Nephron (organoid): ENCODE results near the gene CHST4.

Experiments
- H3K27ac Mint-ChIP-seq, 3 experiments: 2 replicates each; pipeline ENCODE4 v1.8.0; 2020; ENCODE audit warnings: mixed read lengths in 3 of 3, mild to moderate bottlenecking in 2 of 3, moderate library complexity in 1 of 3
- H3K27me3 Mint-ChIP-seq: 2 replicates; pipeline ENCODE4 v1.8.0; 2021; ENCODE audit warnings: low read depth, mild to moderate bottlenecking, moderate library complexity, mixed read lengths
- H3K36me3 Mint-ChIP-seq: 2 replicates; pipeline ENCODE4 v1.8.0; 2020; ENCODE audit warnings: low read depth, mixed read lengths
- H3K4me1 Mint-ChIP-seq: 2 replicates; pipeline ENCODE4 v1.8.0; 2020; ENCODE audit warnings: mixed read lengths
- H3K4me3 Mint-ChIP-seq, 3 experiments: 2 replicates each; pipeline ENCODE4 v1.8.0; 2020; ENCODE audit warnings: mild to moderate bottlenecking in 3 of 3, mixed read lengths in 3 of 3, moderate library complexity in 2 of 3
- H3K9me3 Mint-ChIP-seq: 2 replicates; pipeline ENCODE4 v1.8.0; 2020; ENCODE audit warnings: mixed read lengths
- TF ChIP-seq, protein P1 (sequence below), 3 experiments: fragments of 200-600 bp; sonication (generic); IDR thresholded peaks; one replicate each; pipeline ENCODE4 v1.5.0; 2021; ENCODE audit warnings: antibody characterized with exemption in 3 of 3; ENCODE audit not compliant: unreplicated experiment in 3 of 3

Gene CHST4

DNA sequence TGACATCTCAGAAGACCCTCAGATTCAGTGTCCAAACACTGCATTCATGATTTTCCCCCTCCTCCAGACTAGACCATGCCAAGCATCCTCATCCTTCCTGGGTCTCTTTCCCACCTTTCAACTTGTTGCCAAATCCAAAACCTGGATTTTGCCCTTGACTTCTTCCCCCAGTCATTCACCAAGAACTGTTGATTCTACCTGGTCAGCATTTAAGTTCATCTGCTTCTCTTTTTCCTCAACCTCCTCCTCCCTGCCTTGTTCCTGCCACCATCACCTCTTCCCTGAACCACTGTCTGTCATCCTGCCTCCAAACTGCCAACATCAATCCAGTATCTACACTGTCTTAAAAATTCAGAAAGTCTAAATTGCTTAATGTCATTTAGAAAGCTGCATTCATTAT lies 20.9 kb downstream of the CHST4 start:
- Mint-ChIP-seq H3K4me1 (no peaks in the 10 kb centered on the region), H3K9me3 (no peaks in the 10 kb centered on the region), H3K4me3 (no peak overlapping the region), H3K36me3 (no peaks in the 10 kb centered on the region), H3K27me3 (peaks cover 3% of the 10 kb centered on the region), H3K27ac (no peak overlapping the region)
- TF ChIP-seq, protein P1, sequence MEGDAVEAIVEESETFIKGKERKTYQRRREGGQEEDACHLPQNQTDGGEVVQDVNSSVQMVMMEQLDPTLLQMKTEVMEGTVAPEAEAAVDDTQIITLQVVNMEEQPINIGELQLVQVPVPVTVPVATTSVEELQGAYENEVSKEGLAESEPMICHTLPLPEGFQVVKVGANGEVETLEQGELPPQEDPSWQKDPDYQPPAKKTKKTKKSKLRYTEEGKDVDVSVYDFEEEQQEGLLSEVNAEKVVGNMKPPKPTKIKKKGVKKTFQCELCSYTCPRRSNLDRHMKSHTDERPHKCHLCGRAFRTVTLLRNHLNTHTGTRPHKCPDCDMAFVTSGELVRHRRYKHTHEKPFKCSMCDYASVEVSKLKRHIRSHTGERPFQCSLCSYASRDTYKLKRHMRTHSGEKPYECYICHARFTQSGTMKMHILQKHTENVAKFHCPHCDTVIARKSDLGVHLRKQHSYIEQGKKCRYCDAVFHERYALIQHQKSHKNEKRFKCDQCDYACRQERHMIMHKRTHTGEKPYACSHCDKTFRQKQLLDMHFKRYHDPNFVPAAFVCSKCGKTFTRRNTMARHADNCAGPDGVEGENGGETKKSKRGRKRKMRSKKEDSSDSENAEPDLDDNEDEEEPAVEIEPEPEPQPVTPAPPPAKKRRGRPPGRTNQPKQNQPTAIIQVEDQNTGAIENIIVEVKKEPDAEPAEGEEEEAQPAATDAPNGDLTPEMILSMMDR (IDR thresholded peaks at IDR 0.05; ENCODE audit: unreplicated experiment in 3 of 3): no peak

DNA sequence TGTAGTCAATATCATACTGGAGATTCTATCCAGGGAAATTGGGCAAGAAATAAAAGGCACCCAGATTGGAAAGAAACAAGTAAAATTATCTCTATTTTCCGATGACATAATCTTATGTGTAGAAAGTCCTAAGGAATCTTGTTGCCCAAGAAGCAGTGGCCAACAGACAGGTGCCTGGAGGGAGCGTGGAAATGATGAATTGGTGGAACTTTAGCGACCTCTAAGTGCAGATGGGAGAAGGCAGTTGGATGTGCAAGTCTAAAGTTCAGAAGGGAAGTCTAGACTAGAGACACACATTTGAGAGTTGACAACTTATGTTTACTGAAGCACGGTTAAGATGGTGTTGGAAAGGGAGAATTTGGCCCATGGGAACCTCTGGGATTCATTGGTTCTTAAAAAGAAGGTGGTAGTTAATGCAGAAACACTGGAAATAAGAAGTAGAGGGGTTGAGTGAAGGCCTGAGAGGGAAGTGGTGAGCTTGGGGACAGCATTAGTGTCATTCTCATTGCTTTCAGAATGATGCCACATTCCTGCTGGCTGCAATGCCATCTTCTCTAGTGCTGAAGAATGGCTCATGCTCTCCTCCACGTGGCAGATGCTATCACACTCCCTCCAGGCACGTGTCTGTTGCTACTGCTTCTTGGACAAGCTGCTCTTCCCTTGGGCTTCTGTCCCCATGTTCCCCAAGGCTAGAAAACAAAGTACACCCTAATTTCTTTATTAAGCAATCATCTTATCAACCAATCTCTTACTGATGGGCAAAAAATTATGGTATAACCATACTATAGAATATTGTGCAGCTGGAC lies 26.7 kb downstream of the CHST4 start:
- Mint-ChIP-seq H3K27ac (no peak overlapping the region), H3K4me3 (no peak overlapping the region), H3K4me1 (no peaks in the 10 kb centered on the region), H3K27me3 (peaks cover 6% of the 10 kb centered on the region), H3K36me3 (peaks cover 16% of the 10 kb centered on the region), H3K9me3 (no peaks in the 10 kb centered on the region)
- TF ChIP-seq, protein P1 (IDR thresholded peaks at IDR 0.05; ENCODE audit: unreplicated experiment in 3 of 3): no peak

DNA sequence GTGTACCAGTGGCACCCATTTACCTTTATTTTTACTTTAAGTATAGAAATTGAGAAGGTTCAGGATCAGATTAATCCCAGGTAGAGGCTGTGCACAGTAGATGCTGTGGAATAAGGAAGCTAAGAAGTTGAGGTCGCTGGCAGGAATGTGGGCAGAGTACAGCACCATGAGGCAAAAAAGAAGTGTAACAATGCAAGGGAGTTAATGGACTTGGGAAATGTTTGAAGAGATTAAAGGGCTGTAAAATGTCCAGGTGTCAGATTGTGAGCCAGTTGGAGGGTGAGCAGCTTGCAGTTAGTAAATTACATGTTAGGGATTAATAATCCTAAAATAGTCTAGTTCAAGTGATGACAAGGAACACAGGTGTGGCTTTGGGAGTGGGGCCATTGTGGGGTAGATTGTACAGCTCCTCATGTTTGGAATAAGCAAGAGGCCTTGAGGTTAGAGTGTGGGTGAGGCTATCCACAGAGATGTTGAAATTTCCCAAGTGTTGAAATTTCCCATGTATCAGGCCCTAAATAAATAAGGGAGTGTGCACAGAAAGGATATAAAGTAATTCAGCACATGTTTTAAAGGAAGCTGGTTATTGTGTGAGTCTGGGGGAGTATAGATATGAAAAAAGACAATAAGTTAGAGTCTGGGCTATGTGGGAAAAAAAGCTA lies 29.1 kb downstream of the CHST4 start:
- Mint-ChIP-seq H3K36me3 (peaks cover 16% of the 10 kb centered on the region), H3K27ac (no peak overlapping the region), H3K4me1 (no peaks in the 10 kb centered on the region), H3K9me3 (peaks cover 2% of the 10 kb centered on the region), H3K4me3 (no peak overlapping the region), H3K27me3 (peaks cover 13% of the 10 kb centered on the region)
- TF ChIP-seq, protein P1 (IDR thresholded peaks at IDR 0.05; ENCODE audit: unreplicated experiment in 3 of 3): no peak

DNA sequence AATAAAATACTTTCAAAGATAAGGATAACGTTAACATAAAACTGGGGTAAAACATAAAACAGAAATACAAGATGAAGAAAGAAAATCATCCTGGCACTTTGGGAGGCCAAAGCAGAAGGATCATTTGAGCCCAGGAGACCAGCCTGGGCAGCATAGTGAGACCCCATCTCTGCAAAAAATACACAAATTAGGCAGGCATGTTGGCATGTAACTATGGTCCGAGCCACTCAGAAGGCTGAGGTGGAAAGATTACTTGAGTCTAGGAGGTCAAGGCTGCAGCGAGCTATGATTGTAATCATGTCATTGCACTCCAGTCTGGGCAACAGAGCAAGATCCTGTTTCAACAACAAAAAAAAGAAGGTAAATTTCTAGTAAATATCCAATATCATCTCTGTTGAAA lies 31.1 kb downstream of the CHST4 start:
- H3K4me3 Mint-ChIP-seq: no peak overlapping the region
- H3K27me3 Mint-ChIP-seq: peaks cover 13% of the 10 kb centered on the region
- TF ChIP-seq, protein P1 (IDR thresholded peaks at IDR 0.05; ENCODE audit: unreplicated experiment in 3 of 3): no peak
- peaks cover 10% of the 10 kb centered on the region for H3K9me3 Mint-ChIP-seq
- H3K4me1 Mint-ChIP-seq: no peaks in the 10 kb centered on the region
- no peak overlapping the region for H3K27ac Mint-ChIP-seq
- peaks cover 20% of the 10 kb centered on the region for H3K36me3 Mint-ChIP-seq

DNA sequence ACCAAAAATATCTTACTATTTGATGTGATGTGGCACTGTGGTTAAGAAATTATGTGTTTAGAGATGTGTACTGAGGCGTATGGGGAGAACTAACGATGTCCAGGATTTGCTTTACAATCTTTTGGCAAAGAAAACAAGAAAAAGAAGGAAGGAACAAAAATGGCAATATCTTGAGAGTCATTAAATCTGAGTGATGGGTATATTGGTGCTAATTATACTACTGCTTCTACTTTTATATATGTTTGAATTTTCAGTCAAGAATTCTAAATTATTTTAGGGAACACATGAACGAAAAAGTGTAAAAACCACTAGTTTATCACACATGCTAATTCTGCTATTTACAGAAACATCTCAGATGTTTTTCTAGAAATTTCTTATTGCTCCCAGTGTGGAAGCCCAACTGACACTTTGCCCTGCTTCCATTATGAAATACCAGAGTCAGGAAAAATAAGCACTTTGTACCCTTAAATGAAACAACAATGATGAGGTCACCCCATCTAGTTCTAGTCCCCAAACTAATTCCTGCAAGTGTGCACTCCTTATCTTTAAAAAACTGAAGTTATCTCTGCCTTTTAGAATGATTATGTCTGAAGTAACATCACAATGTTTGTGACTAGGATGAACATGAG lies 31.8 kb downstream of the CHST4 start:
- Mint-ChIP-seq H3K4me1 (no peaks in the 10 kb centered on the region), H3K27ac (no peak overlapping the region), H3K36me3 (peaks cover 20% of the 10 kb centered on the region), H3K4me3 (no peak overlapping the region), H3K27me3 (peaks cover 13% of the 10 kb centered on the region), H3K9me3 (peaks cover 14% of the 10 kb centered on the region)
- TF ChIP-seq, protein P1 (IDR thresholded peaks at IDR 0.05; ENCODE audit: unreplicated experiment in 3 of 3): no peak
